GF-D8 (cell line): ENCODE data around the gene PHYHD1.
A peak's percentile ranks its signal among the peaks of the same experiment; 100 is the strongest.

Source experiments
- DNase-seq: peaks from one replicate; lab custom pipeline; 2025; lab: John Stamatoyannopoulos, UW

The PHYHD1 gene

GRCh38 chr9:128901379-128901778 is 19.4 kb upstream of the PHYHD1 start:
- no peak for DNase-seq

GRCh38 chr9:128901822-128902221 is 19.0 kb upstream of the PHYHD1 start:
- DNase-seq: no peak

GRCh38 chr9:128902351-128903078 is 18.3 kb upstream of the PHYHD1 start:
- peak; percentile 55 for DNase-seq

GRCh38 chr9:128903079-128903461 is 17.7 kb upstream of the PHYHD1 start:
- no peak for DNase-seq

- DNase-seq: no peak
These were observed 16.7 kb upstream of the PHYHD1 start for GRCh38 chr9:128903871-128904620.

- no peak for DNase-seq
These were observed 14.8 kb upstream of the PHYHD1 start for GRCh38 chr9:128905964-128906363.

GRCh38 chr9:128906741-128907140 is 14.0 kb upstream of the PHYHD1 start:
- no peak for DNase-seq

GRCh38 chr9:128908372-128908771 is 12.4 kb upstream of the PHYHD1 start:
- DNase-seq: no peak

GRCh38 chr9:128909859-128910258 is 10.9 kb upstream of the PHYHD1 start:
- DNase-seq: no peak

- DNase-seq: no peak
These were observed 9.9 kb upstream of the PHYHD1 start for GRCh38 chr9:128910906-128911305.

GRCh38 chr9:128911529-128912035 is 9.2 kb upstream of the PHYHD1 start:
- no peak for DNase-seq

GRCh38 chr9:128912270-128912853 is 8.4 kb upstream of the PHYHD1 start:
- no peak for DNase-seq

GRCh38 chr9:128913048-128913900 is 7.5 kb upstream of the PHYHD1 start:
- DNase-seq: no peak

- no peak for DNase-seq
These were observed 6.6 kb upstream of the PHYHD1 start for GRCh38 chr9:128913995-128914772.

GRCh38 chr9:128916204-128916603 is 4.6 kb upstream of the PHYHD1 start:
- no peak for DNase-seq

- DNase-seq: no peak
These were observed 4.0 kb upstream of the PHYHD1 start for GRCh38 chr9:128916745-128917144.

GRCh38 chr9:128917151-128917849 is 3.5 kb upstream of the PHYHD1 start:
- DNase-seq: no peak

GRCh38 chr9:128918921-128919320 is 1.9 kb upstream of the PHYHD1 start:
- DNase-seq: no peak

GRCh38 chr9:128919402-128920089 is 1.2 kb upstream of the PHYHD1 start:
- DNase-seq: no peak
